GM06990 (cell line): ENCODE results near the gene LAMTOR4.
A peak's percentile ranks its signal among the peaks of the same experiment; 100 is the strongest.
"Not testable (repeated sequence)": the region's sequence is repeated elsewhere in the genome, so short reads cannot be mapped to it uniquely, and the experiment has no call there.

Experiments used
- DNase-seq: peaks from one replicate; pipeline ENCODE4 v3.0.0-alpha.2; 2011; ENCODE audit not compliant: insufficient read length; ENCODE audit errors: extremely low read depth
- H3K27me3 ChIP-seq: replicated peaks from 2 replicates; pipeline ENCODE4 v1.6.0; 2011; ENCODE audit warnings: low read length; ENCODE audit not compliant: control insufficient read depth, insufficient read depth
- H3K36me3 ChIP-seq: 2 replicates; pipeline ENCODE4 v1.5.1; 2011; ENCODE audit warnings: low read length; ENCODE audit not compliant: control insufficient read depth, insufficient read depth
- H3K4me3 ChIP-seq: replicated peaks from 2 replicates; pipeline ENCODE4 v1.5.1; 2011; ENCODE audit warnings: low read depth, mild to moderate bottlenecking, control low read depth, low read length
- CTCF ChIP-seq: IDR thresholded peaks from 2 replicates; pipeline ENCODE4 v1.5.1; 2011; ENCODE audit warnings: low read length, control low read depth, mild to moderate bottlenecking, inconsistent platforms; ENCODE audit not compliant: insufficient read depth, poor library complexity, severe bottlenecking

The LAMTOR4 gene

GRCh38 chr7:100185726-100186125, 37.0 kb downstream of the LAMTOR4 start:
- TF ChIP-seq CTCF, result no peak
- H3K27me3 ChIP-seq, result no peaks in the 10 kb centered on the region
- H3K4me3 ChIP-seq, result no peak overlapping the region
- H3K36me3 ChIP-seq, result no peaks in the 10 kb centered on the region
- DNase-seq, result no peak

- Histone ChIP-seq H3K27me3 (no peaks in the 10 kb centered on the region), H3K36me3 (no peaks in the 10 kb centered on the region), H3K4me3 (no peak overlapping the region)
- TF ChIP-seq CTCF, result peak; percentile 13
- no peak for DNase-seq
These were observed 40.3 kb downstream of the LAMTOR4 start for GRCh38 chr7:100189061-100189460.

GRCh38 chr7:100190048-100190711, 41.5 kb downstream of the LAMTOR4 start:
- H3K4me3 ChIP-seq, result no peak overlapping the region
- H3K27me3 ChIP-seq, result no peaks in the 10 kb centered on the region
- no peaks in the 10 kb centered on the region for H3K36me3 ChIP-seq
- DNase-seq, result no peak
- TF ChIP-seq CTCF, result peak; percentile 39

- TF ChIP-seq CTCF, result no peak
- Histone ChIP-seq H3K36me3 (no peaks in the 10 kb centered on the region), H3K4me3 (no peak overlapping the region)
These were observed 43.1 kb downstream of the LAMTOR4 start for GRCh38 chr7:100191775-100192174.

GRCh38 chr7:100192281-100192862, 43.7 kb downstream of the LAMTOR4 start:
- not testable (repeated sequence) for H3K36me3 ChIP-seq, H3K4me3 ChIP-seq, H3K27me3 ChIP-seq, DNase-seq

More at GRCh38 chr7:100191775-100192174, 43.1 kb downstream of the LAMTOR4 start:
- H3K27me3 ChIP-seq, result no peaks in the 10 kb centered on the region
- no peak for DNase-seq

- no peak for TF ChIP-seq CTCF
- H3K27me3 ChIP-seq, result no peaks in the 10 kb centered on the region
- H3K4me3 ChIP-seq, result no peak overlapping the region
- no peaks in the 10 kb centered on the region for H3K36me3 ChIP-seq
- DNase-seq, result no peak
These were observed 44.3 kb downstream of the LAMTOR4 start for GRCh38 chr7:100192969-100193368.
